Mammary epithelial cell (primary cell): Measurements from ENCODE around the gene EIF2D.

Source experiments
- EZH2 ChIP-seq: IDR thresholded peaks from 2 replicates; pipeline ENCODE4 v1.6.1; 2012; ENCODE audit warnings: low read length, inconsistent platforms, borderline replicate concordance
- TF ChIP-seq, protein P1 (sequence below), 2 donors: IDR thresholded peaks in 1 of 2; conservative IDR thresholded peaks in 1 of 2; 2 replicates each; pipeline ENCODE4 v1.5.1; 2011 to 2012; ENCODE audit warnings: inconsistent platforms in 2 of 2, low read length in 2 of 2, mild to moderate bottlenecking in 2 of 2, control low read depth in 1 of 2, low read depth in 1 of 2; ENCODE audit not compliant: insufficient read depth in 1 of 2; ENCODE audit errors: extremely low read depth in 1 of 2

DNA sequence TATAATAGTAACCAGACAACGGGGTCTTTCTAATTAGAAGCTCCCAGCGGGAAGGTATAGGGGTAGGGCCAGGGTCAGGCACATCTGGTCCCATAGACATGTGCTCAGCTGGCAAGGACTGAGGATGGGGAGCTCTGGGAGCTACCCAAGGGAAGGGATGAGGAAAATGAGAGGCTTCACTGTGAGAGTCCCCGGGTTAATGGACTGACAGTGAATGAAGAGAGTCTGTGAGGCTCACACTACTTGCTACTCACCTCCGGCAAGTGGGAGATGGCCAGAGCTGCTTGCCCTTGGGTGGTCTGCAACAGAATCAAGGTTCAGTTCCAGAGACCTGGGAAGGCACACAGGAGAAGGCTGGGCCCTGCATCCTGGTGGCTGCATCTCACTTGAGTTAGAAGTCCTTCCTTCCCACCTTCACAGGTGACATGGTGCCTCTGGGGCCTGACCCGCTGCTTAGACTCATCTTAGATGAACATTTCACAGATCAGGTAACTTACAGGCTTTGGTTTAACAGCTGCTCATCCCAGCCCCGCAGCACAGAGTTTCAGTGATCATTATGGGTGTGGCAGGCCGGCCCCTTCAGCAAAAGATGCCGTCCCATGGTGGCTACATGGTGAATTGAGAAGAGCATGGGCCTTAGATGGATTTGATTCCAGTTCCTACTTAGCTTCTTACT lies 31.7 kb downstream of the EIF2D start:
- TF ChIP-seq, protein P1, sequence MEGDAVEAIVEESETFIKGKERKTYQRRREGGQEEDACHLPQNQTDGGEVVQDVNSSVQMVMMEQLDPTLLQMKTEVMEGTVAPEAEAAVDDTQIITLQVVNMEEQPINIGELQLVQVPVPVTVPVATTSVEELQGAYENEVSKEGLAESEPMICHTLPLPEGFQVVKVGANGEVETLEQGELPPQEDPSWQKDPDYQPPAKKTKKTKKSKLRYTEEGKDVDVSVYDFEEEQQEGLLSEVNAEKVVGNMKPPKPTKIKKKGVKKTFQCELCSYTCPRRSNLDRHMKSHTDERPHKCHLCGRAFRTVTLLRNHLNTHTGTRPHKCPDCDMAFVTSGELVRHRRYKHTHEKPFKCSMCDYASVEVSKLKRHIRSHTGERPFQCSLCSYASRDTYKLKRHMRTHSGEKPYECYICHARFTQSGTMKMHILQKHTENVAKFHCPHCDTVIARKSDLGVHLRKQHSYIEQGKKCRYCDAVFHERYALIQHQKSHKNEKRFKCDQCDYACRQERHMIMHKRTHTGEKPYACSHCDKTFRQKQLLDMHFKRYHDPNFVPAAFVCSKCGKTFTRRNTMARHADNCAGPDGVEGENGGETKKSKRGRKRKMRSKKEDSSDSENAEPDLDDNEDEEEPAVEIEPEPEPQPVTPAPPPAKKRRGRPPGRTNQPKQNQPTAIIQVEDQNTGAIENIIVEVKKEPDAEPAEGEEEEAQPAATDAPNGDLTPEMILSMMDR (conservative IDR thresholded peaks at IDR 0.05 in 1 of 2, IDR thresholded peaks at IDR 0.05 in 1 of 2; ENCODE audit: extremely low read depth in 1 of 2, insufficient read depth in 1 of 2, low read depth in 1 of 2, low read length in 2 of 2) = no peak
- no peak for TF ChIP-seq EZH2
